ENCODE results near the gene PRDX1. TPM values are rescaled to one million over a fixed set of nuclear protein-coding genes. Genes with fewer than 3 reads are reported as not detected.

The PRDX1 gene
- total and polyA plus RNA-seq, 2 of the 13 experiments (the other 11 are each of a cell fraction or from before 2014, with no cell fraction given), result 761 to 1,898 TPM

- TF ChIP-seq GLMP (CRISPR knock-in tag; IDR thresholded peaks at IDR 0.05; ENCODE audit: borderline replicate concordance) (no peak), ZNF263 (CRISPR knock-in tag; IDR thresholded peaks at IDR 0.05) (peak; percentile 38; the same call in 1 of the 2 replicates), ZNF552 (CRISPR knock-in tag; IDR thresholded peaks at IDR 0.05; ENCODE audit: borderline replicate concordance) (0 out of 2 replicates have a peak, but pooled peaks have one; percentile 90), ZNF430 (CRISPR knock-in tag; IDR thresholded peaks at IDR 0.05) (peak; percentile 94; the same call in 1 of the 2 replicates), IKZF4 (CRISPR knock-in tag; IDR thresholded peaks at IDR 0.05; ENCODE audit: borderline replicate concordance, low read depth, not compliant biosample characterization) (peak; percentile 93), CREM (IDR thresholded peaks at IDR 0.05) (peak; percentile 48), CREM (CRISPR knock-in tag; IDR thresholded peaks at IDR 0.05) (no peak), ATF4 (CRISPR knock-in tag; IDR thresholded peaks at IDR 0.05) (peak in 1 of 2 experiments; percentile 59; a peak in 1 of 4 replicates), PRDM10 (CRISPR knock-in tag; IDR thresholded peaks at IDR 0.05; ENCODE audit: low read depth) (peak; percentile 96), KLF9 (CRISPR knock-in tag; IDR thresholded peaks at IDR 0.05; ENCODE audit: low read depth) (no peak), FOSL2 (CRISPR knock-in tag; IDR thresholded peaks at IDR 0.05) (peak; percentile 62), TEAD3 (CRISPR knock-in tag; optimal IDR thresholded peaks at IDR 0.05; ENCODE audit: borderline replicate concordance) (peak; percentile 47), TFE3 (CRISPR knock-in tag; IDR thresholded peaks at IDR 0.05) (peak; percentile 77; the same call in 1 of the 2 replicates), SATB2 (CRISPR knock-in tag; IDR thresholded peaks at IDR 0.05) (no peak; the same call in 1 of the 2 replicates), ARID2 (CRISPR knock-in tag; IDR thresholded peaks at IDR 0.05; ENCODE audit: borderline replicate concordance) (peak; percentile 95), ZNF44 (CRISPR knock-in tag; IDR thresholded peaks at IDR 0.05) (peak; percentile 76; the same call in 1 of the 2 replicates), EHMT2 (IDR thresholded peaks at IDR 0.05; ENCODE audit: borderline replicate concordance, low read depth, low read length) (no peak), GPBP1L1 (CRISPR knock-in tag; IDR thresholded peaks at IDR 0.05) (no peak), ZNF331 (CRISPR knock-in tag; IDR thresholded peaks at IDR 0.05) (no peak; the same call in 1 of the 2 replicates), ZBTB20 (CRISPR knock-in tag; IDR thresholded peaks at IDR 0.05; ENCODE audit: borderline replicate concordance, low read depth) (0 out of 2 replicates have a peak, but pooled peaks have one; percentile 71)
Measured at GRCh38 chr1:45550401-45551351, 29.0 kb upstream of the PRDX1 start, which contains the start of gene AKR1A1 (continued).

Data from HepG2 (cell line).